AG09309 (cell line): ENCODE results near the gene YAP1.

Experiments
- DNase-seq: peaks from one replicate; pipeline ENCODE4 v3.0.0-alpha.2; 2010; ENCODE audit warnings: low read depth
- H3K4me3 ChIP-seq: 2 replicates; pipeline ENCODE4 v1.5.1; 2011; ENCODE audit warnings: mild to moderate bottlenecking, low read depth, low read length, moderate library complexity; ENCODE audit not compliant: control insufficient read depth
- CTCF ChIP-seq: IDR thresholded peaks from 2 replicates; pipeline ENCODE4 v1.5.1; 2011; ENCODE audit warnings: mild to moderate bottlenecking, low read depth, low read length, inconsistent platforms; ENCODE audit not compliant: insufficient read depth, control insufficient read depth; ENCODE audit errors: missing control alignments

The YAP1 gene

DNA sequence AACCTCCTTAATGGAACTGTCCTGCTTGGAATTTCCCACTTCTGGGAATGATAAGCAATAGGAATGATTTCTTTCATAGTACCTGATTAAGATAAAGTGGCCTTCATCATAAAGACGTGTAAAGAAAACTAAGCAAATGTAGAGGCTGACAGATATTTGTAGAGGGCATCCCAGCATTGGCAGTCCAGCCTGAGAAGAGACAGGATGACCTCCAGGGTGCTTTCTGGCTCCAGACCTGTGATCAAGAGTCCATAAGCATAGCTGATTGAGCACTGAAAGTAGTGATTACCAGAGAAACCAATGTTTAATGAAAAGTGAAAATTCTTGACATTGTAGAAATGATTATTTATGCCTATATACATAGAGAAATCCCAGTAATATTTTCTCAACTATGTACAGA is 33.6 kb downstream of the YAP1 start:
- H3K4me3 ChIP-seq: no peak overlapping the region
- TF ChIP-seq CTCF: no peak
- DNase-seq: no peak

GRCh38 chr11:102144357-102145355 is 34.4 kb downstream of the YAP1 start:
- DNase-seq: no peak
- TF ChIP-seq CTCF: no peak
- H3K4me3 ChIP-seq: no peak overlapping the region

DNA sequence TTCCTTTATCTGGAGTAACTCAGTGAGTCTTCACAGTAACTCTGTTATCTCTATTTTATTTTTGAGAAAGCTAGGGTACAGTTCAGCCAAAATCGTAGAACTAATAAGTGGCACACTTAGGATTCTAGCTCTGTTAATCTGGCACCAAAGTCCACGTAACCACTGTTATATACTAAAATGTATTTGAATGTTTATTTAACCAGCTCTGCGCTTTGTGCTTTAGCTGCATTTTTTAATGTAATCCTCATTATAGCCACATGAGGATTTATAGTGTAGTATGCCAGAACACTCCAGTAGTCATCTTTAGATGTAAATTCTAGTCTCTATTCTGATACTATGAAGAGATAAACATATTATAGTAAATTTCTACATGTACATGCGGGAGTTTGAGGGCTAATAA is 36.8 kb downstream of the YAP1 start:
- TF ChIP-seq CTCF: no peak
- H3K4me3 ChIP-seq: no peak overlapping the region
- no peak for DNase-seq

- DNase-seq: no peak
These were observed 37.4 kb downstream of the YAP1 start for GRCh38 chr11:102147632-102148031.

DNA sequence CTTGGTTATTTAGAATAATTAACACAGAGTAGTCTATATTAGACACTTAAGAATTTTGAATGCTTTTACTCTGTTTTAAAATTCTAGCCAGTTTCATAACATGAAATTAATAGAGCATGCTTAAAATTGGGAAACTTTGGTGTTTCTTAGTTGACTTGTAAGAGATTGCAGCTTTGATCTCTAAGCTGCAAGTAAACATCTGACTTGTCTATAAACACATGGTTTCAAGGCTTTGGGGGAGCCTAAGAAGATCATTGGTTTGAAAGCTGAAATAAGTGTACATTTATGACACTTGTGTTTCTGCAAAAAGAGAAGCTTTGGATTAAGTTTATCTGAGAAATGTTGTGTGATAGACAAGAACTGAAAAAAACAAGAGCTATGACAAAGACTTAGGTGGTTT is 37.8 kb downstream of the YAP1 start:
- no peak for DNase-seq
- TF ChIP-seq CTCF: no peak
- H3K4me3 ChIP-seq: no peak overlapping the region

More at GRCh38 chr11:102147632-102148031, 37.4 kb downstream of the YAP1 start:
- H3K4me3 ChIP-seq: no peak overlapping the region
- TF ChIP-seq CTCF: no peak

GRCh38 chr11:102151784-102152525 is 41.7 kb downstream of the YAP1 start:
- no peak overlapping the region for H3K4me3 ChIP-seq
- TF ChIP-seq CTCF: no peak
- DNase-seq: no peak
